PC-9 (cell line): ENCODE results near the gene PTPRCAP. TPM values are rescaled to one million over a fixed set of nuclear protein-coding genes. Genes with fewer than 3 reads are reported as not detected.

Experiments used
- BruUV-seq: library from RNA; stranded (reverse); fragments of 400-500 nt; replicated peaks from 2 replicates; lab custom pipeline; 2021; lab: Mats Ljungman, UMichigan
- CTCF ChIA-PET: fragments of 300-600 bp; sonication (Branson Sonifier 250); formaldehyde crosslinking; loops from one replicate; lab custom pipeline; 2022; ENCODE audit warnings: antibody characterized with exemption; lab: Charles Lee
- POLR2A ChIA-PET: fragments of 300-600 bp; sonication (Branson Sonifier 250); formaldehyde crosslinking; loops from one replicate; lab custom pipeline; 2022; ENCODE audit warnings: antibody characterized with exemption; ENCODE audit not compliant: unreplicated experiment; lab: Charles Lee
- DNase-seq, 2 experiments: peaks; one replicate each; pipeline versions ENCODE4 v3.0.0 to v3.0.0-alpha.2; 2015 to 2022; ENCODE audit warnings: mixed read lengths in 1 of 2
- H2AFZ ChIP-seq: fragments of 200-600 bp; sonication (generic); 2 replicates; pipeline ENCODE4 v1.8.1; 2017; ENCODE audit warnings: antibody characterized with exemption
- H3F3A ChIP-seq: fragments of 200-600 bp; sonication (generic); 2 replicates; pipeline ENCODE4 v1.8.1; 2017; ENCODE audit warnings: antibody characterized with exemption, mild to moderate bottlenecking, low read depth; ENCODE audit not compliant: insufficient read depth
- H3K27ac ChIP-seq: fragments of 200-600 bp; sonication (generic); 2 replicates; pipeline ENCODE4 v1.6.1; 2016; ENCODE audit warnings: mixed run types
- H3K27me3 ChIP-seq: fragments of 200-600 bp; sonication (generic); 2 replicates; pipeline ENCODE4 v1.6.1; 2016; ENCODE audit warnings: low read depth, mixed run types; ENCODE audit not compliant: insufficient read depth
- H3K36me3 ChIP-seq: fragments of 200-600 bp; sonication (generic); 2 replicates; pipeline ENCODE4 v1.6.1; 2016; ENCODE audit warnings: low read depth, mixed run types
- H3K4me1 ChIP-seq: fragments of 200-600 bp; sonication (generic); replicated peaks from 2 replicates; pipeline ENCODE4 v1.6.1; 2016; ENCODE audit warnings: mixed run types; ENCODE audit not compliant: insufficient read depth
- H3K4me2 ChIP-seq: fragments of 200-600 bp; sonication (generic); 2 replicates; pipeline ENCODE4 v1.6.1; 2017; ENCODE audit warnings: mixed run types
- H3K4me3 ChIP-seq: fragments of 200-600 bp; sonication (generic); 2 replicates; pipeline ENCODE4 v1.6.1; 2016; ENCODE audit warnings: mixed run types
- H3K79me2 ChIP-seq: fragments of 200-600 bp; sonication (generic); 2 replicates; pipeline ENCODE4 v1.6.1; 2017; ENCODE audit warnings: low read depth, mixed run types
- H3K9me2 ChIP-seq: fragments of 200-600 bp; sonication (generic); 2 replicates; pipeline ENCODE4 v1.8.1; 2017; ENCODE audit warnings: mild to moderate bottlenecking; ENCODE audit not compliant: insufficient read depth
- H3K9me3 ChIP-seq: fragments of 200-600 bp; sonication (generic); 2 replicates; pipeline ENCODE4 v1.8.1; 2016; ENCODE audit warnings: low read depth; ENCODE audit not compliant: insufficient read depth
- H4K20me1 ChIP-seq: fragments of 200-600 bp; sonication (generic); 2 replicates; pipeline ENCODE4 v1.8.1; 2017; ENCODE audit not compliant: insufficient read depth
- CTCF ChIP-seq: fragments of 200-600 bp; sonication (generic); conservative IDR thresholded peaks from 2 replicates; pipeline ENCODE4 v1.6.1; 2017; ENCODE audit warnings: mixed run types, antibody characterized with exemption, mild to moderate bottlenecking, moderate library complexity
- EZH2 ChIP-seq: fragments of 200-600 bp; sonication (generic); IDR thresholded peaks from 2 replicates; pipeline ENCODE4 v1.8.0; 2017; ENCODE audit warnings: antibody characterized with exemption, low read depth
- intact Hi-C: fragments of 100-400 bp; cut with micrococcal nuclease; formaldehyde crosslinking; loops from one replicate; pipeline ENCODE4 v1.10.0; 2022; ENCODE audit not compliant: unreplicated experiment
- total RNA-seq: library from RNA; stranded (reverse); gene quantifications from 2 replicates; pipeline ENCODE4 v1.2.3, GENCODE V29; 2021

The PTPRCAP gene
- total RNA-seq, 1 experiment from 2014 or later: 1.3 TPM

- intact Hi-C loops: loop anchor here (1.0 to 2.0 kb wide), 3 partner anchors 67 to 205 kb away; partner anchors contain the start of genes NDUFV1 and TMEM134
Observed at GRCh38 chr11:67401495-67402191, 35.8 kb downstream of the PTPRCAP start, which contains the start of gene PPP1CA. TSS of gene PPP1CA (minus strand) at chr11:67401858. CDS start at chr11:67401782, 76 bp downstream.

GRCh38 chr11:67400942-67401494 lies 36.5 kb downstream of the PTPRCAP start:
- H3K4me3 ChIP-seq: peak overlapping the region; percentile 99

More at GRCh38 chr11:67401495-67402191, 35.8 kb downstream of the PTPRCAP start, which contains the start of gene PPP1CA:
- TF ChIP-seq CTCF (peak; percentile 35; the same call in 1 of the 2 replicates), EZH2 (no peak)
- H3K9me2 ChIP-seq: no peaks in the 10 kb centered on the region
- POLR2A ChIA-PET: interaction anchor here (0.5 to 1.2 kb wide), 17 partner anchors 9 to 1031 kb away, joined by 3 to 17 read pairs (median 5); partner anchors contain the start of genes AIP and TMEM134
- DNase-seq: peak; percentile 64 to 94
- peak within 1 kb of the TSS; percentile 87 for H3K4me2 ChIP-seq
- CTCF ChIA-PET: interaction anchor here (0.6 to 1.9 kb wide), 11 partner anchors 9 to 274 kb away, joined by 3 to 10 read pairs (median 5); partner anchors contain the start of genes PITPNM1, POLD4 and TMEM134
- H4K20me1 ChIP-seq: peaks cover 3% of the 10 kb centered on the region; the same call in 1 of the 2 replicates
- H2AFZ ChIP-seq: peak within 1 kb of the TSS; percentile 80
- H3K36me3 ChIP-seq: 0 out of 2 replicates have a peak, but pooled peaks cover 6% of the 10 kb centered on the region
- no peaks in the 10 kb centered on the region for H3K9me3 ChIP-seq
- H3F3A ChIP-seq: peaks cover 16% of the 10 kb centered on the region; the same call in 1 of the 2 replicates
- no TSS peak for BruUV-seq
- peak within 1 kb of the TSS; percentile 99 for H3K4me3 ChIP-seq
- peak within 1 kb of the TSS; percentile 41; the same call in 1 of the 2 replicates for H3K27ac ChIP-seq
- no peaks in the 10 kb centered on the region for H3K27me3 ChIP-seq
- peaks cover 20% of the 10 kb centered on the region for H3K79me2 ChIP-seq
- H3K4me1 ChIP-seq: peaks cover 14% of the 10 kb centered on the region

More at GRCh38 chr11:67400942-67401494, 36.5 kb downstream of the PTPRCAP start:
- no peaks in the 10 kb centered on the region for H3K9me2 ChIP-seq
- DNase-seq: no peak
- ChIA-PET CTCF (interaction anchor here (0.8 to 1.9 kb wide), 6 partner anchors 12 to 105 kb away, joined by 3 to 10 read pairs (median 7); partner anchors contain the start of genes PITPNM1, POLD4 and TMEM134), POLR2A (interaction anchor here (0.5 to 1.2 kb wide), 6 partner anchors 11 to 1031 kb away, joined by 3 to 5 read pairs (median 5); partner anchors contain the start of gene TMEM134)
- H2AFZ ChIP-seq: peak overlapping the region; percentile 80
- peaks cover 16% of the 10 kb centered on the region; the same call in 1 of the 2 replicates for H3F3A ChIP-seq
- peaks cover 3% of the 10 kb centered on the region; the same call in 1 of the 2 replicates for H4K20me1 ChIP-seq
- peak; percentile 31; the same call in 1 of the 2 replicates for TF ChIP-seq CTCF
- TF ChIP-seq EZH2: no peak
- H3K4me1 ChIP-seq: peaks cover 14% of the 10 kb centered on the region
- intact Hi-C loops: loop anchor here (1.0 to 2.0 kb wide), 3 partner anchors 68 to 205 kb away; partner anchors contain the start of genes NDUFV1 and TMEM134
- H3K36me3 ChIP-seq: 0 out of 2 replicates have a peak, but pooled peaks cover 6% of the 10 kb centered on the region
- peak overlapping the region; percentile 41; the same call in 1 of the 2 replicates for H3K27ac ChIP-seq
- peak overlapping the region; percentile 87 for H3K4me2 ChIP-seq
- H3K9me3 ChIP-seq: no peaks in the 10 kb centered on the region
- peaks cover 20% of the 10 kb centered on the region for H3K79me2 ChIP-seq
- no TSS peak for BruUV-seq
- H3K27me3 ChIP-seq: no peaks in the 10 kb centered on the region
